ENCODE results near the gene NENF.

DNA sequence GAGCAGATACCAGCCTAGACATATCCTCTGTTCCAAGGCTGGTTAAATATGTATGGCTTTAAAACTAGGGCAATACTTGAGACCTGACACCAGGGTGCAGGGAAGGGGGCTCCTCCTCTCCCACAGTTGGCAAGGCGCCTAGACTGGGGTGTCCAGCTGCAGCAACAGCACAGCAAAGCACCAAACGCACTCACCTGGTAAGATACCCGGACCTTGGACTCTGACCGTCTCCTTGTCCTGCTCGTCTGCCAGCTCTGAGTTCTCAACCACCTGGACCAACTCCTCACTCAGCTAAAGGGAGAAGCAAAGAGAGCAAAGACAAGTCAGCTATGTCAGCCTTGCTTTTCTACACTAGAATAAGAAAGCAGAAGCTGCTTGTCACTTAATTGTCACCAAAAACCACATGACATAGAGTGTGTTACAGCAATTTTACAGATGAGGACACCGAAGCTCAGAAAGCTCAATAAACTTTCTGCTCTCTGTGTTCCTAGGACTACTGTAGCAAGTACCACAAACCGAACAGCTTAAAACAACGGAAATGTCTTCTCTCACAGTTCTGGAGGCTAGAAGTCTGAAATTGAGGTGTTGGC is 22.4 kb upstream of the NENF start:
- TF ChIP-seq, protein P1, sequence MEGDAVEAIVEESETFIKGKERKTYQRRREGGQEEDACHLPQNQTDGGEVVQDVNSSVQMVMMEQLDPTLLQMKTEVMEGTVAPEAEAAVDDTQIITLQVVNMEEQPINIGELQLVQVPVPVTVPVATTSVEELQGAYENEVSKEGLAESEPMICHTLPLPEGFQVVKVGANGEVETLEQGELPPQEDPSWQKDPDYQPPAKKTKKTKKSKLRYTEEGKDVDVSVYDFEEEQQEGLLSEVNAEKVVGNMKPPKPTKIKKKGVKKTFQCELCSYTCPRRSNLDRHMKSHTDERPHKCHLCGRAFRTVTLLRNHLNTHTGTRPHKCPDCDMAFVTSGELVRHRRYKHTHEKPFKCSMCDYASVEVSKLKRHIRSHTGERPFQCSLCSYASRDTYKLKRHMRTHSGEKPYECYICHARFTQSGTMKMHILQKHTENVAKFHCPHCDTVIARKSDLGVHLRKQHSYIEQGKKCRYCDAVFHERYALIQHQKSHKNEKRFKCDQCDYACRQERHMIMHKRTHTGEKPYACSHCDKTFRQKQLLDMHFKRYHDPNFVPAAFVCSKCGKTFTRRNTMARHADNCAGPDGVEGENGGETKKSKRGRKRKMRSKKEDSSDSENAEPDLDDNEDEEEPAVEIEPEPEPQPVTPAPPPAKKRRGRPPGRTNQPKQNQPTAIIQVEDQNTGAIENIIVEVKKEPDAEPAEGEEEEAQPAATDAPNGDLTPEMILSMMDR (IDR thresholded peaks at IDR 0.05): no peak
- TF ChIP-seq POLR2A (IDR thresholded peaks at IDR 0.05) (no peak), POLR2AphosphoS5 (IDR thresholded peaks at IDR 0.05) (no peak)

Measured in breast epithelium (tissue), 3 donors.